GM20431 (cell line): ENCODE measurements around the gene SCP2.

Experiments used
- in situ Hi-C: fragments of 300-500 bp; cut with MseI, MboI; formaldehyde crosslinking; loops from one replicate; pipeline ENCODE4 v1.15.0; 2020; ENCODE audit warnings: low sequenced_read_pairs; ENCODE audit not compliant: unreplicated experiment

SCP2 gene

DNA sequence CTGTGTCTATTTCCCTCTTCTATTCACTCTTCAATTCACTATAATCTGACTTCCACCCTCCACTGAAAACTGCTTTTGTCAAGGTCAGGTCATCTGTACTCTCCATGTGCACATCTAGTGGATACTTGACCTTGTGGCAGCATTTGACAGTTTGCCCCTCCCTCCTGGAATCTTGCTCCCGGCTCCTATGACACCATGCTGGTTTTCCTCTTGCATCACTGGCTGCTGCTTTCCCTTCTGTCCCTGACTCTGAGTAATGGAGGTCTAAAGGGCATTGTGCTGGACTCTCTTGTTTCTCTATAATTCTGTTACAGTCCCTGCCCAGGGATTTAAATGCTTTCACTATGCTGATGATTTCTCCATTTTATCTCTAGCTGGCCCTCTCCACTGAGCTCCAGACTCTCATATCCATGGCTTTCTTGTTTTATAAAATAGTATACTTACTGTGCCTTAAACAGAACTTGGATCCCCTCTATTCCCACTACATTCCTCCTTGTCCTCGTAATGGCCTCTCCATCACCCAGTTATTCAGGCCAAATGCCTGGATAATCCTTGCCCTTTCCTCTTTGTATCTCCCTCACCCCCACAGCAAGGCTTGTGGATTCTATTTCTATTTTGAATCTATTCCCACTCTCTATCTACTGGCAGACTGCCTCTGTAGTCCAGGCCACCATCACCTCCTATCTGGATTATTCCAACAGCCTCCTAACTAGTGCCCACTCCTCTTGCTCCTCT lies 98.1 kb downstream of the SCP2 start:
- in situ Hi-C loops, result no loop called here

DNA sequence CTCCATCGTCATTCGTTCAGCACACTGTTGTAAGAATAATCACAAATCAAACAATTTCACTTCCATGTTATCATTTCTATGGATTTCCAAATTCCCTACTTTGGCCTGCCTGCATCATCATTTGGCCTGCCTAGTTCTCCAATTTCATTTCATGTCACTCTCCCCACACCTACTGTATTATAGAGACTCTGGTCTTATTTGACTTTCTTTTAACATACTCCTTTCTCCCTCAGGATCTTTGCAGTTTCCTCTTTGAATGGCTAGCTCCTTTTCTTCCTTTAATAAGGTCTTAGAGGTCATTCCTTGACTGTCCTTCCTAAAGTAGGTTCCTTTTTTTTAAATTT lies 98.7 kb downstream of the SCP2 start:
- in situ Hi-C loops, result no loop called here

DNA sequence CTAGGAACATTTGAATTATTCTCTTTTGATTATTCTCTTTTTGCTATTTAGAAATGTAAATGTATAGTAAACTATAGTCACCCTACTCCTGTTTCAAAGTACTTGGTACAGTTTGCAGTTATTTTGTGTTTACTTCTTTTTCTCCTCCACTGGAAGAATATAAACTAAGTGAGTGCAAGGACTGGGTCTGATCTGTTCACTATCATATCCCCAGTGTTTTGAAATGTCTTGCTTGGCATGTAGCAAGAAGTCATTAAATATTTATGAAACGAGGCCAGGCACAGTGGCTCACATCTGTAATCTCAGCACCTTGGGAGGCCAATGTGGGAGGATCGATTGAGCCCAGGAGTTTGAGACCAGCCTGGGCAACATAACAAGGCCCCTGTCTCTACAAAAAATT lies 99.2 kb downstream of the SCP2 start:
- in situ Hi-C loops, result no loop called here

DNA sequence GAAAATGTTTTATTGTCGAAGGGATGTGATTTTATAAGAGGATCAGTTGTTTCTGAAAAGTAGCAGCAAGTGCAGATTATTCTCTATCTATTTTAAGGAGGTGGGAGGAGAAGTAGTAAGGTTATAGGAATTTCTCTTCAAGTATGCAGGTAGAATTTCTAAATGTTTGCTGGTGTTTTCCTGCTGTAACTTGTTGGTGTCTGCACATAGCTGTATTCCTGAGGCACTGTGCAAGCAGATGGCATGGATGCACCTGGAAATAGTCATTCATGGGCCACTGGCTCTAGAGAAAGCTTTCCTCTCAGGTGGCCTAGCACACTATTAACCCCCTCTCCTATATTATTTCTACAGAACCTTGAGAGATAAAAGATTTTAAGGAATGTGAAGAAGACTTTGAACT lies 104.7 kb downstream of the SCP2 start:
- in situ Hi-C loops, result no loop called here

DNA sequence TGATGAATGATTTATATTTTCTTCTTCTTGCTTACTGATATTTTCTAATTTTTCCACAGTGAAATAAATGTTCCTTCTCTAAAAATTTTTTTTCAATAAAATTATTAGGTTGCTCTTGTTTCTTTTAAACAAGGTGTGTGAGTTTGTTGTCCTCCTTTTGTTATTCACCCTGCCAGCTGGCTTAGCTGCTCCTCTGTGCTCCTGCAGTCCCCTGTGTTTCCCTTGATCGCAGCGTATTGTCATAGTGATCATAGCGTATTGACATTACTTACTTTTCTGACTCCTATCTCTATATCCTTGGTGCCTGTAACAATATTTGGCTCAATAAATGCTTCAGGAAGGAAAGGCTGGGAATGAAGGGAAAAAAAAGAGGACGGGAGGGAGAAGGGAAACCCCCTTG lies 110.1 kb downstream of the SCP2 start:
- in situ Hi-C loops, result no loop called here

DNA sequence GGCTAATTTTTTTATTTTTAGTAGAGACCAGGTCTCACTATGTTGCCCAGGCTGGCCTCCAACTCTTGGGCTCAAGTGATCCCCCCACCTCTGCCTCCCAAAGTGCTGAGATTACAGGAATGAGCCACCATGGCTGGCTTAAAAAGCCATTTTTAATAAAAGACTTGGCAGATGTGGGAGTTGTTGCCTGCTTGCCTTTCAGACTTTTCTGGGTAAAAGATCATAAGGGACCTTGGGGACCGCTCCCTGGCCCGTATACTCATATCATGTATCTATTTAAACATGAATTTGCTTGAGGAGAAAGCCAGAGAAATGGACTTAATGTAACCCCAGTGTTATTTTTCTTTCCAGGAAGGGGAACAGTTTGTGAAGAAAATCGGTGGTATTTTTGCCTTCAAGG lies 111.5 kb downstream of the SCP2 start:
- in situ Hi-C loops, result no loop called here

DNA sequence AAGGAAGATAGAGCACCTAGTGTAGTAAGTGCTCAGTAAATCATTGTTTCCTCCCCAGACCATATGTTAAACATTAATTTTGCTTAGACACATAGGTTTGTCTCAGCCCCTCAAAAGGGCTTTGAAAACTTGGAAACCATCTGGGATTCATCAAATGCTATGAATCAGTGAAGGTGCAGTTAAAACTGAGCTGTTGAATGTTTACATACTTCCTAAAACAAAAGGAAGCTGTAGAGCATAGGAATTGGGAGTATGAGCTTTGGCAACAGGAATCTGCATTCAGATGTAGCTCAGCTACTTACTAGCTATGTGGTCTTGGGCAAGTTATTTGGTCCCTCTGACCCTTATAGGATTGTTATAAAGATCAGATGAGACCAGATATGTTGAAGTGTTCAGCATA lies 116.2 kb downstream of the SCP2 start:
- in situ Hi-C loops, result no loop called here

DNA sequence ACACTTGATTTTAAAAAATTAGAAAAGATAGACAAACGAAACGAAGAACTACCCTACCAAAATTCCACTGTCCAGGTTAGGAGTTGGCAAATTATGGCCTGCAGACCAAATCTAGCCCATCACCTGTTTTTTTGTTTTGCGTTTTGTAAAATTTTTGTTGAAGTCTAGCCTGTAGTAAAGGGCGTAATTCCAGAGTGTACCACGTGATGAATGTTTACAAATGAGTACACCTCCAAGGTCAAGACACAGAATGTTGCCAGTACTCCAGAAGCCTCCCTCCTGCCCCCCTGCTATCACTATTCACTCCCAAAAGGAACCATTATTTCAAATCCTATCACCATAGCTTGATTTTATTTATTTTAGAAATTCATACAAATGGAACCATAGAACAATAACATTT lies 117.8 kb downstream of the SCP2 start:
- in situ Hi-C loops, result no loop called here

DNA sequence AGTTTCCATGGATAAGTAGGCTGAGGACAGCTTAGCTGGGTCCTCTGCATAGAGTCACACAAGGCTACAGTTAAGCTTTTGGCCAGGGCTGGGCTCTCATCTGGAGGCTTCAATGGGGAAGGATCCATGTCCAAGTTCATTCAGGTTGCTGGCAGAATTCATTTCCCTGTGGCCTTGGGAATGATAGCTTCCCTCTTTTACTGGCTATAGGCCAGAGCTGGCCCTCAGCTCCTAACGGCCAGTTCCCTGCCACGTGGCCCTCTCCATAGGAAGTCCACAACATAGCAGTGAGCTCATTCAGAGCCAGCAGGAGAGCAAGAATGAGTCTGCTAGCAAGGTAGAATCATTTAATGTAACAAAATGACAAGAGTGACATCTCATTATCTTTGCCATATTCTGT lies 119.9 kb downstream of the SCP2 start:
- in situ Hi-C loops, result no loop called here

DNA sequence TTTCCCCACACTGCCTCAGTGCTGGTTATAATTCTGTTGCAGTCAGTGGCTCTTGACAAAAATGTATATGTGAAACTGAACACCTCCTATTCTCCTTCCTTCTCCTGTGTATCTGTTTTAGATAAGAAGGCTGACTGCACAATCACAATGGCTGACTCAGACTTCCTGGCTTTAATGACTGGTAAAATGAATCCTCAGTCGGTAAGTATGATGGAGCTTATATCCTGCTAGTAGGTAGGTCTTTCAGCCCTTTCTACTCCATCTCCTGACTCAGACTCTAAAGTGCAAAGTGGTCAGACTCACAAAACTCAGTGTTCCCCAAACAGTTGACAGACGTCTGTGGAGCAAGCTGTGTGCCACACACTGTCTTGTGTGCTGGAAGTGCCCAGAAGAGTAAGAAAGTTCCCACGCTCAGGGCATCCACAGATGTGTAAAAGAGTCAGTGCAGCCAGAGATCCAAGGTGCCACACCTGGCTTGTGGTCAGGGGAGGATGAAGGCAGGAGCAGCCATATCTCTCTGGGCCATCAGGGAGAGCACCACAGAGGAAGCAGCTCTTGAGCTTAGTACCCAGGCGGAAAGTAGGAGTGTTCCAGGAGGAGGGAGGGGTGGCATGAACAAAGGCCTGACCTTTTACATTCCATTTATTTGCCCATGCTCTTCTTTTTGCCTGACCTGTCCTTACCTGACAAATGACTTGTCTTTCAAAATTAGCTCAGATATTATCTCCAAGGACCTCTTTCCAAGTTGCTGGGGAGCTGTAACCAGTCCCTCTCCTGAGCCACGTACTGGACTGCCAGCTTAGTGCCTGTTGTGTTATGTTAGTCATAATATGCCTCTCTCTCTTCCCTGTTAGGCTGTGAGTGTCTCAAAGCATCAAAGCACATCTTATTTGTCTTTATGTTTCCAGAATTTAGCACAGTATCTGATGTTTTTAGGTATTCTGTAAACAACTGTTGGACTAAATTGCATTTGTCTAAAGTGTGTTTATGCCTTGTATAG lies 121.0 kb downstream of the SCP2 start:
- in situ Hi-C loops, result no loop called here

DNA sequence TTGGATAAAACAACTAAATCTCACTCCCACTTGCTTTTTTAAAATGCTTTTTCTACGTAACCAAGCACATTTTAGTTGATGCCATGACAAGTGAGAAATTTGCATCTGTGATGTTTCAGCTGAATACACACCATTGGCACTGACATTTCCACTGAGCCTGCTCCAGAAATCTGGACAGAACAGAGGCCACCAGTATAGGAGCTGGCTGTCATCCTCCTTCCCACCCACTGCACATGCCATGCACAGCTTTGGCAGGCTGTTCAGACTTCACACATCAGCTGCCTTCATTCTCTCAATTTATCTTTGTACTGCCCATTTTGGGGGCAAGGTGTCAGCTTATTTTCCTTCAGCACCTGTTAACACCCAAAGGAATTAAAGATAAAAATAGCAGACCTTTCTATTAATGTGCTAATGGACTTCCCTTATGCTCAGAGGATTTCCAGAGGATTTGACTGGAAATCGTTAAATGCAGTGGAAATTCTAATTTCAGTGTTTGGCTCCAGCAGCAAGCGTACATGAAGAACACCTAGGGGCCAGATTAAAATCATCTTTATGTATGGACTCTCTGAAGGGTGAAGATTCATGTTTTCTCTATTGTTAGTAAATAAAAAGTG lies 122.0 kb downstream of the SCP2 start:
- in situ Hi-C loops, result no loop called here

DNA sequence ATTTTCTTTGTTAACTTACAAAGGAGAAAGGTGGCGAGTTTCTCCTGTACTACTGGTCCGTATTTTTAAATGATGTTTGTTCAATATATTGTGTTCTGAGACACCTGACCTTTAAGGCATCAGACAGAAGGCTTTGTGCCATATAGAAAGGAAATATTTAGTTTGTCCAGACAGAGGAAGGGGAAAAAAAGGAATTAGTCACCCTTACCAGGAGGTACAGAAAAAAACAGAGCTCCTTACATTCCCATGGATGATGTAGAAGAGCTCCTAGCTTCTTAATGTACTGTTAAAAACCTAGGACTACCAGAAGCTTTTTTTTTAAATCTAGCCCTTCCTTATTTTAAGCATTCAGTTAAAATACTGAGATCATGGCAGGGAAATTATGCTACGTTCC lies 122.5 kb downstream of the SCP2 start:
- in situ Hi-C loops, result no loop called here

DNA sequence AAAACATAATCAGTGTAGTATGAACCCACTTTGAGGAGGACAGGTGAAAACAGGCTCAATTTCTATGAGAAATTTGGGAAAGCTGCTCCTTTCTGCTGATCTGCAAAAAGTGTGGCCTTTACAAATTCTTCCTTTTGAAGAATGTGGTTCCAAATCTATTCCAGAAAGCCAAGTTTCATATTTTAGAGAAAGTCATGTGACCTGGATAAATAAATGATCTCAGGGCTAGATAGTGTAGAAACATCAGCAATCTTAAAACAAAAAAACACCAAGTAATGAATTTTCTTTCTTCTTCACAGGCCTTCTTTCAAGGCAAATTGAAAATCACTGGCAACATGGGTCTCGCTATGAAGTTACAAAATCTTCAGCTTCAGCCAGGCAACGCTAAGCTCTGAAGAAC lies 123.2 kb downstream of the SCP2 start:
- in situ Hi-C loops, result no loop called here

DNA sequence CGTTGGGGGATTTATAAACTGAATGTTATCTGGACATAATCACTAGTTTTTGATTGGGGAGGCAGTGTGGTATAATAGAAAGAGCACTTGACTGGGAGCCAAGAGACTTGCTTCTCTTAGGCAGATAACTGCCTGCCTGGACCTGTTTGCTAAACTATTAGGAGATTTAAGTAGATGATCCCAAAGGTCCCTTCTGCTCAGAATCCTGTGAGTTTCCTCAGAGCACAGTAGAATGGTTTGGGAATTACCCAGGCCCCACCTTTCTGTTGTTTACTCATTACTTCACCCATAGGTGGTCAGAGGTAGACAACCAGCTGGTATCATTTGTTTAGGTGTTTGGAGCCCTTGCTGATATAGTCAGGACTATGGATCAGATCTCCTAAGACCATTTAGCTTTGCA lies 124.6 kb downstream of the SCP2 start:
- in situ Hi-C loops, result no loop called here

DNA sequence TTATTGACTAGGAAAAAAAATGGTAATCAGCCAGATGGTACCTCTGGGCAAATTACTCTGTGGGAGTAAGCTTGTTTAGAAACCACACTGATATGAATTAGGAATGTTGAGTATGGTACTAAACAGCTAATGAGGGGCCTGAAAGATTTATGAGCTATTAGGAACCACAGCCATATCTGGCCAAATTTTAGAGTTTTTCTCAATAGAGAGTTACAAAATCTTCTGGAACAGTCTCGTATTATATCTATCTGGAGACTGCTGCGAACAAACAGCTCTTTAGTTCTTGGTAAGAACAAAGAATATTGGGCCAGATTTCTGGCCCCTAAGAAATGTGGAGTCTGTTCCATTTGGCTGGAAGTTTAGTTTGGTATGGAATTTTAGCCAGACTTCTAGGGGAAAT lies 130.1 kb downstream of the SCP2 start:
- in situ Hi-C loops, result no loop called here

DNA sequence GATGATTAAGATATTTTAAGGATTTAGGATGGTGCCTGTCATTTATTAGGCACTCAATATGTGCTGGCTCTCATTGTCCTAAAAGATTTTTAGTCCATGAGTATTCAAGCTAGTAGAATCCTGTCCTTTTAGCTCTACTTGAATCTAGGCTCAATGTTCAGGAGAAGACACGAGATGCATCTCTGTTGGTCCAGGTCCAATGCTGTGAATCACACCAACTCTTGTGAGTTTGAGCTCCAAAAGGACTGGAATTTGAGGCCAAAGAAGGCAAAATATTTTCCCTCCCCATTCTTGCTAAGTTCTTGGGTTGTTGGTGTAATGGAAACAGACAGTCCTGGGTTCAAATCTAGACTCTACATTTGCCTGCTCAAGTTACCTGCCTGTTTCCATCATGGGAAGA lies 133.5 kb downstream of the SCP2 start:
- in situ Hi-C loops, result no loop called here

DNA sequence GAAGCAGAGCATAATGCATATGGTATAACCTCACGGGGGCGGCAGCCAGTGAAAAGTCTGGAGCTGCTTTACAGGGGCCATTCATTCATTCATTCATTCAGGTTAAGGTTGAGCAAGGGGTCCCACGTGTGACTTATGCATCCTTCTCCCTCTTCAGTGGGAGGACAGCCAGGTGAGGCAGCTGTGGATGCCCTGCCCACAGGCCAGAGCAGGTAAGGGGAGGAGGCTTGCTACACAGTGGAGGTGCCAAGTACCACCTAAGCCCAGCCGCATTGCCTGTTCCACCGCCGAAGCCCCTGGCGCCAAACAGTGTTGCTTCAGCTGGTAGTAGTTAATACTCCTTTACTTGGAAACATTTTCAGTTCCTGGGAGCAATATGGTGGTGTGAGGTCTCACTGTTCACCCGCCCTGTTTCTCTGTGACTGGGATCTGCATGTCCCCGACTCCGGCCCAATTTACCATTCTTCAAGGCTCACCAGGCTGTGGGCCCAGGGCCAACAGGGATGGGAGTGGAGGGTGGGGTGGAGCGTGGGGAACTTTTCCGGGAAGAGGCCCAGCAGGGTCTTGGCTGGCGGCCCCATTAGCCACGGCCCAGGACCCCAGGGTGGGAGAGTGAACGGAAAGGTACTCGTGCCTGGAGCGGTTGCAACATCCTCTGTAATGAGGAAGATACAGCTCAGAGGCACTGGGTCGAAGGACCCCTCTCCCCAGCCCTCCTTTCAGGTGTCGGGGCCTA lies 134.2 kb downstream of the SCP2 start:
- in situ Hi-C loops, result no loop called here

DNA sequence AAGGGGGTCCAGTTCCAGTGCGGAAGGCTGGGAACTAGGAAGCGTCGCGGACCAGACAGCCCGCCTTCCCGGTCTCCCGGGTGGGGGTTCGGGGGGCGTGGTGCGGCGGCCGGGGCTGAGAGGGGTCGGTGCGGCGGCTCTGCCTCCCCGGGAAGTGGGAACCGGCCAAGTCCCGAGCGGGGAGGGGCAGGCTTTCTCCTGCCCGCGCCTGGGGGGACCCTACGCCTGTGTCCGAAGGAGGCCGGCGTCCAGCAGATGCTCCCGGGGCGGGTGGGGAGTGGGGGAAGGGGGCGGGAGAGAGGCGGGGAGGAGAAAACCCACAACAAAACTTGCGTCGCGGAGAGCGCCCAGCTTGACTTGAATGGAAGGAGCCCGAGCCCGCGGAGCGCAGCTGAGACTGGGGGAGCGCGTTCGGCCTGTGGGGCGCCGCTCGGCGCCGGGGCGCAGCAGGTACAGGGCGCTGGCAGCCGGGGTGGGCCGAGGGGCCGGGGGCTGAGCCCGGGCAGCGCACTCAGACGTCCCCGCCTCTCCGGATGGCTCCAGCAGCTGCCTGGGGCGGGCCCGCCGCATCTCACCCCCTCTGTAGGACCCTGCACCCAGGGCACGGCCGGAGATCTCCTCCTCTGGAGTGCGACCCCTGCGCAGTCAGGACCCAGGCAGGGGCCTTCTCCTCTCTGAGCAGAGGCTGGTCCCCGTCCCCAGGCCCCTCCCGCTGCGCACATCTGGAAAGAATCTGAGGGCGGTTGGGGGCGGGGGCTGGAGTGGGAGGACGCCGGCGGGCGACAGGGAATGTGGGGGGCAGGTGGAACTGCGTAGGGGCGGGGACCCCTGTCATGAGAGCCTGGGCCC lies 135.0 kb downstream of the SCP2 start, which contains the start of gene PODN:
PODN (plus strand) TSS at position 355 of the 849 bp plus-strand sequence. CDS start 7,643 bp downstream, outside the sequence.
- in situ Hi-C loops, result no loop called here
